ENCODE measurements around the gene PADI1. TPM values are rescaled to one million over a fixed set of nuclear protein-coding genes. Genes with fewer than 3 reads are reported as not detected.

Gene PADI1
- polyA plus RNA-seq, 1 of the 3 experiments (the other 2 are of a cell fraction), result 0.26 TPM

GRCh38 chr1:17235135-17235885 is 30.4 kb downstream of the PADI1 start:
- Histone ChIP-seq H3K36me3 (replicated peaks in 1 of 2; ENCODE audit: control insufficient read depth in 1 of 2, insufficient read depth in 2 of 2, low read length in 1 of 2) (no peaks in the 10 kb centered on the region), H3K4me3 (ENCODE audit: low read depth in 2 of 2, low read length in 1 of 2) (no peak overlapping the region), H4K20me1 (ENCODE audit: insufficient read depth) (no peaks in the 10 kb centered on the region), H3K27me3 (ENCODE audit: insufficient read depth) (no peaks in the 10 kb centered on the region), H3K27ac (ENCODE audit: low read depth in 2 of 2, low read length in 1 of 2) (no peak overlapping the region), H3K9me3 (no peaks in the 10 kb centered on the region), H3K4me2 (no peak overlapping the region), H2AFZ (ENCODE audit: low read depth) (no peak overlapping the region), H3K79me2 (ENCODE audit: insufficient read depth) (no peaks in the 10 kb centered on the region), H3K9ac (no peak overlapping the region), H3K4me1 (ENCODE audit: control insufficient read depth in 1 of 2, insufficient read depth in 2 of 2, low read depth in 1 of 2, low read length in 1 of 2) (peaks cover 13 to 29% of the 10 kb centered on the region in 2 experiments; a peak in 2 of 4 replicates), H3K9me2 (no peaks in the 10 kb centered on the region), H3F3A (replicated peaks; ENCODE audit: insufficient read depth) (peaks cover 19% of the 10 kb centered on the region)
- TF ChIP-seq CTCF (IDR thresholded peaks at IDR 0.05) (no peak), FOSL2 (IDR thresholded peaks at IDR 0.05; ENCODE audit: borderline replicate concordance, low read depth) (no peak), FOXJ3 (CRISPR knock-in tag; IDR thresholded peaks at IDR 0.05) (no peak), USF1 (IDR thresholded peaks at IDR 0.05; ENCODE audit: borderline replicate concordance, low read depth) (no peak)
- ChIA-PET CTCF (interaction anchor here (1.3 to 16.6 kb wide), 6 partner anchors 11 to 175 kb away, joined by 4 to 462 read pairs (median 6); partner anchors contain the start of gene PADI2), POLR2A (no interaction called here)
- 75% methylated on average over 7 of the region's 9 CpGs for WGBS (ENCODE audit: low lambda C conversion rate)
- DNase-seq, result no peak

- Histone ChIP-seq H3K9me2 (no peaks in the 10 kb centered on the region), H3F3A (replicated peaks; ENCODE audit: insufficient read depth) (peaks cover 19% of the 10 kb centered on the region), H3K27ac (ENCODE audit: low read depth in 2 of 2, low read length in 1 of 2) (no peak overlapping the region), H3K4me2 (no peak overlapping the region), H3K9ac (no peak overlapping the region), H4K20me1 (ENCODE audit: insufficient read depth) (no peaks in the 10 kb centered on the region), H2AFZ (ENCODE audit: low read depth) (no peak overlapping the region), H3K4me1 (ENCODE audit: control insufficient read depth in 1 of 2, insufficient read depth in 2 of 2, low read depth in 1 of 2, low read length in 1 of 2) (peaks cover 13 to 28% of the 10 kb centered on the region in 2 experiments; a peak in 2 of 4 replicates), H3K4me3 (ENCODE audit: low read depth in 2 of 2, low read length in 1 of 2) (no peak overlapping the region; a peak in 1 of 4 replicates), H3K27me3 (ENCODE audit: insufficient read depth) (no peaks in the 10 kb centered on the region), H3K36me3 (replicated peaks in 1 of 2; ENCODE audit: control insufficient read depth in 1 of 2, insufficient read depth in 2 of 2, low read length in 1 of 2) (no peaks in the 10 kb centered on the region), H3K9me3 (no peaks in the 10 kb centered on the region), H3K79me2 (ENCODE audit: insufficient read depth) (no peaks in the 10 kb centered on the region)
- peak; percentile 86 for DNase-seq
- ChIA-PET POLR2A (no interaction called here), CTCF (interaction anchor here (0.6 to 16.6 kb wide), 54 partner anchors 10 to 189 kb away, joined by 3 to 462 read pairs (median 4); partner anchors contain the start of genes PADI1, PADI2 and PADI3)
- 27% methylated on average over 14 of the region's 18 CpGs for WGBS (ENCODE audit: low lambda C conversion rate)
- TF ChIP-seq RAD21 (IDR thresholded peaks at IDR 0.05; ENCODE audit: low read length), result peak; percentile 90
- no peak for TF ChIP-seq TAF1 (IDR thresholded peaks at IDR 0.05; ENCODE audit: borderline replicate concordance, low read depth, low read length)
- TF ChIP-seq SMC3 (IDR thresholded peaks at IDR 0.05; ENCODE audit: low read depth, low read length), result peak; percentile 98
- no peak for TF ChIP-seq USF2 (IDR thresholded peaks at IDR 0.05; ENCODE audit: borderline replicate concordance, low read depth, low read length)
- no peak for TF ChIP-seq REST (IDR thresholded peaks at IDR 0.05; ENCODE audit: low read depth, low read length)
- TF ChIP-seq MAX (IDR thresholded peaks at IDR 0.05; ENCODE audit: low read depth), result no peak
- TF ChIP-seq CHD2 (IDR thresholded peaks at IDR 0.05; ENCODE audit: low read length, partially characterized antibody), result no peak
- TF ChIP-seq YY1 (IDR thresholded peaks at IDR 0.05; ENCODE audit: low read depth), result no peak
- no peak for TF ChIP-seq RCOR1 (IDR thresholded peaks at IDR 0.05; ENCODE audit: low read length)
- TF ChIP-seq CTCF (IDR thresholded peaks at IDR 0.05), result peak; percentile 89
These were observed 32.0 kb downstream of the PADI1 start for GRCh38 chr1:17236779-17237560.

Measured in SK-N-SH (cell line).